GM19468 (cell line): ENCODE data around the gene DCXR.

Experiments used
- ATAC-seq: cut with Tn5 transposase; IDR thresholded peaks from one replicate; pipeline ENCODE4 v1.9.1; 2021; ENCODE audit warnings: mild to moderate bottlenecking, moderate library complexity, moderate number of reproducible peaks; ENCODE audit not compliant: unreplicated experiment; ENCODE audit errors: extremely low read depth

Gene DCXR

DNA sequence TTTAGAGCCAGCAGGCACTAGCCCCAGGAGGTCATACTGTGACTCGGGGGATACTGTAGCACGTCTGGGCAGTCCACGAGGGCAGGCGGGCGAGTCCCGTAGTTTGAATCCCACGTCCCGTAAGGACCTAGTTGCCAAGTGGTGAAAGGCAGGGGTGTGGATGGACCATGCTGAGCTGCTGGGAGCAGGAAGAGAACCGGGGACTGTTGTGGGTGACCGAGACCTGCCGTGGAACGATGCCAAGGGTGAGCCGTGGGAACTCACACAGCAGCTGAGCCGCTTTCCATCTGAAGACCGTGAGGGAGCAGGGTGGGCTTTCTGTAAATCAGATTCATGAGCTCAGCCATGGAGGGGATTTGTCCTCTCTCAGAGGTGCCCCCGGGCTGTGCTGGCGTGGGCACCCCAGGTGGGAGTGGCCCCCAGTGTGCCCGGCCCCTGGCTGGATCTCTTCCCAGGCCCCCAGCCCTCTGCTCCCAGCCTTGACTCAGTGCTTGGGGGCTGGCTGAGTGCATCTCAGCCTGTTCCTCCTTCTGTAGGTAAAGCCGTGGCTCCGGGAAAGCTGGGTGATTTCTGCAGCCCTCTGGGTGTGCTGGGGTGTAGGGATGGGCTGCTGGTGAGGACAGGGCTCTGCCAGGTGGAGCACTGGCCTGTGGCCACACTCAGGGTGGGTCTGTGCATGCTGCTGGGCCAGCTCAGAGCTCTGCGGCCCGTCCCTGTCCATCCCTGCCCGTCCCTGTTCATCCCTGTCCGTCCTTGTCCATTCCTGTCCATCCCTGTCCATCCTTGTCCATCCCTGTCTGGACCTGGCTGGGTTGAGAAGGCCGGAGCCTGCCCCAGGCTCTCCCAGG is 46.4 kb downstream of the DCXR start:
- no peak for ATAC-seq

DNA sequence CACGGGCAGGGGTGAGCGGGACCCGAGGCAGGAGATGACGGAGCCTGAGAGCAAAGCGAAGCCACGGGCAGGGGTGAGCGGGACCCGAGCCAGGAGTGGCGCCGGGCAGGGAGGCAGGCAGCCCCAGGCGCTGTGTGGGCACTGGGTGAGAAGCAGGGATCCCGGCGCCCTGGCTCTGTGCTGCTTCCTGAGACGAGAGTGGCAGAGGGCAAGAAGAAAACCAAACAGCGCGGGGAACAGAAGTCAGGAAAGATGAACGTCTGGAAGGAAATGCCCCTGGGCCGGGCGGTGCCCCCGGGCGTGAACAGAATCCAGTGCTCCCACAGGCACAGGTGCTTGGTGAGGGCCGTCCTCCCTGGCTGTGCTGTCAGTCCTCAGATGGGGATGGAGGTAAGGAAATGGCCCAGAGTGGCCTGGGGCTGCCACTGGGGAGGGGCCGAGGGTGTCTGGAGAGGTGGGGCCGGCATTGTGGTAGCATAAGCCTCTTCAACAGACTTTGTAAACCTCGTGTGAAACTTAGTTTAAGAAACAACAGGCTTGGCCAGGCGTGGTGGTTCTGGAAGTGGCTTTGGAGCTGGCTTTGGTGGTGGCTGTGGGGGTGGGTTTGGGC is 50.2 kb downstream of the DCXR start:
- no peak for ATAC-seq

DNA sequence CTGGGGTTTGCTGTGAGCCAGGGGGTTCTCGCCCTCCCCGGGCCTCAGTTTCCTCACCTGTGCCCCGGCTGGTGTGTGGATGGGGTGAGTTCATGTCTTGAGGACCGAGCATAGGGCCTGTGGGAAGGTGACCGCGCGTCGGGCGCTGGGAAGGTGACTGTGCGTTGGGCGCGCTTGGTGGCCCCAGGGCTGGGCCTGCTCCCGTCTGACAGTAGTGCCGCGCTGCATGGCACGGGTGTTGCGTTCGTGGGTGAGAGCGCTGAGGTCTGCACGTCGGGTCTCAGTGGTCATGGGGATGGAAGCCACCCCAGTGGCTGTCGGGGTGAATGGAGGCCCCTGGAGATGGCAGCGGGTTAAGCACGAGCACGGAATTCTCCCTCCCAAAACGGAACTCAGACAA is 50.9 kb downstream of the DCXR start:
- no peak for ATAC-seq
